GM18873 (cell line): Measurements from ENCODE around the gene HAPSTR1.

Experiments
- ATAC-seq: cut with Tn5 transposase; IDR thresholded peaks from one replicate; pipeline ENCODE4 v1.9.1; 2021; ENCODE audit warnings: mild to moderate bottlenecking, moderate library complexity, moderate number of reproducible peaks; ENCODE audit not compliant: unreplicated experiment, low FRiP score

Gene HAPSTR1

DNA sequence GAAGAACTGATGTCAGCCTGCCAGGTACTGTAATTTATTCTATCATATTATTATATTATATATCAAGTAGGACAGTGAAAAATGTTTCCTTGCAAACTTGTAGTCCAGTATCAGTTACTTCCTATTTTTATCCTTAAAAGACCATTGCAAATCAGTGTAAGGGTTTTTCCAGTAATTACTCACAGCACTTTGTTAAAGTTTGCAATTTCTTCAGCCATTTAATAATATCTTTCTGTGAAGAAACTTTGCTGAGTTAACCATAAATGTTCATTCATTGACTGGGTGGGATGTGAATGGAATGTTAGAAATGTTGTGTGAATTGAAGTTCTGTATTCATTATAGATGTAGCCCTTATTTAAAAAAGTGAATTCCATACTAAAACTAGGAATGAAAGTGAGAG, 26.7 kb downstream of the HAPSTR1 start:
- no peak for ATAC-seq

DNA sequence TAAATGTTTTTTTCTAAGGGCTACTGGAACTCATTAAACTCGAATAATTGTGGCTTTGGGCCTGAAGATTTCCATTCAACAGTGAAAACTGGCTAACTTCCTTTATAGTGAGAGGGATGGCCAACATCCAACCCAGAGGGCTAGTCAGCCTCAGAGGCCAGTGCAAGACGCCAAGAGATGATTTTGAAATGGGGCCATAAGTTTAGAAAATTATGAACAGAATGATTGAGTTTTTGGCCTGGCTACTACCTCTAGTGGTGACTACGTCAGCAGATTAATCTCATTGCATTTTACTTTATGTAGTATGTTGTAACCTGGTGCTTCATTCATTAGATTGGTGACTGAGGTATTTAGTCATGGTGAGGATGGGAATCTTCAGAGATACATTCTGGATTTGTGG, 28.4 kb downstream of the HAPSTR1 start:
- no peak for ATAC-seq

DNA sequence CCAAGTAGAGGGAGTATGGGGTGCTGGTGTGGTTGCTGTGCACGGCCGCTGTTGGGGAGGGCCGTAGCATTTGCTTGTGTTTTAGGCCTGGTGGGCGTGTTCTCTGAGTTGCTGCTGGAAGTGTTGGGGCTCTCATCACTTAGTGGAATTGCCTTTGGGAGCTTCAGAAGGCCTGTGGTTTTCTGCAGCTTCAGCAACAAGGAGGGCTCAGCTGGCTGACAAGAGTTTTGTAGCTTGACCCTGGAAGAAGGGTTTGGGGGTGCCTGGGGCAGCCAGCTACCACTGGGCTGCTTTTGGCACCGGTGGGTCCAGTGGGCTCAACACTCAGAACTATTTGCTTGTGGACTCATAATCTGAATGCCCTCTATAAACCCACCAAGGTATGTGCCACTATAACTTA, 30.9 kb downstream of the HAPSTR1 start:
- no peak for ATAC-seq

DNA sequence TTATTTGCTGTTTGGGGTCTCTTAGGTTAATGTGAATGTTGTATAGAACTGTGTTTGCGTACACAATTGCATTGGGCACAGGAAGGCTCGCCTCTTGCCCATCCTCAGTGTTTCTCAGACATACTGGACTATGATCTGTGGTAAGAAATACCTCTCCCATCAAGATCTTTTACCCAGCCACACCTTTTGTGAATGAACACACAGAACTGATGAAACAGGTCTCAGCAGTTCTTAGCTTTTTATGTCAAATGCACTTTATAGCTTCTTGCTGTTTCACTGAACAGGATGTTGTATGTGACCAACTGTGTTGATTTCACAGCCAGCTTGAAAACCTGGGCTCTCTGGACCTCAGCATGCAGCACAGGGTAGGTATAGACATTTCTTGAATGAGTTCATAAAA, 31.5 kb downstream of the HAPSTR1 start:
- no peak for ATAC-seq

DNA sequence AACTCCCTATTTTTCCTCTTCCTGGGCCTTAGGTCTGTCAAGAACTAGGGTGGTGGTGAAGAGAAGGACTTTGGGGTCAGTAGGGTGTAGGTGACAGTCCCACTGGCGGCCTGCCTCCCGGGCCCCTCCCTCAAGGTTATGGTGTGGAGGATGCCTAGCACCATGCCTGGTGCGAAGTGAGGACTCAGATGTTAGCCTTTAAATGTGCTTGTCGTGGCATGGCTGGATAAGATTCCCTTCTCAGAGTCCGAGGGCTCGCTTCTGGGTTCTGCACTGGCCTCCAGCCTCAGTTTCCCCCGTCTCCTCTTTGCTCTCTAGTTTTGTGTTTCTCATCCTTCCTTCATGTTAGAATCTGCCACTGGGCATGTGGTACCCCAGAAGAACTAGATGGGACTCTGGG, 32.0 kb downstream of the HAPSTR1 start:
- no peak for ATAC-seq

DNA sequence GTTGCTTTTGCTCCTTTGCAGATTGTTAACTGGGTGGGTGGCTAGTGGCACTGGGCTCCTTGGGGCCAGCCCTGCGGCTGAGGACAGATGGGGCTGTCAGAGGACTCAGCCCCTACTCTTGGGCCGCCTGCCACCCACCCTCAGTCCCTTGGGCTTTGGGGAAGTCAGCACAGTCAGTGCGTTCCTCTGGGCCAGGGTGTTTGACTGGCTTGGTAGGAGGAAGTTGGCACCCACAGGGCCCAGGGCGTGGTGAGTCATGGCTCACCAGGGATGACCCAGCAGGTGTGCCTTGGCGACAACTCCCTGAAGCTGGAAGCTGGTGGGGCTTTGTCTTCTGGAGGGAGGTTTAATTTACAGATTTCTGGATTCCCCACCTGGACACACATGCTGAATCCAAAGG, 32.4 kb downstream of the HAPSTR1 start:
- no peak for ATAC-seq

DNA sequence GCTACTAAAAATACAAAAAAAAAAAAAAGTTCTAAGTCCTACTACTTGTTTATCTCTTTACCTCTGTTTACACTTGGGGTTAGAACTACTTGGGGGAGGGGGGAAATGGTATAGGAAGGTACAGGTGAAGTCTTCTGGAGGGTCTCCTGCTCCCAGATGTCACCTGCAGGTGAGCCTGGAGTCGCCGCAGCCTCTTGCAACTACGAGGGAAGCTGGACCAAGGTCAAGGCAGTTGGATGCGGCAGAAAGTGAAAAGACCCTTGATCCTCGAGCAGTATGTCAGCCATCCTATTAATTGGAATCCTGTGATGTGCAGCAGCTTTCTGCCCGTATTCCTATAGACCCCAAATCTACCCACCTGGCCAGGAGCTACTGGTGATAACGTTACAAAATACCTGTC, 33.0 kb downstream of the HAPSTR1 start:
- no peak for ATAC-seq

DNA sequence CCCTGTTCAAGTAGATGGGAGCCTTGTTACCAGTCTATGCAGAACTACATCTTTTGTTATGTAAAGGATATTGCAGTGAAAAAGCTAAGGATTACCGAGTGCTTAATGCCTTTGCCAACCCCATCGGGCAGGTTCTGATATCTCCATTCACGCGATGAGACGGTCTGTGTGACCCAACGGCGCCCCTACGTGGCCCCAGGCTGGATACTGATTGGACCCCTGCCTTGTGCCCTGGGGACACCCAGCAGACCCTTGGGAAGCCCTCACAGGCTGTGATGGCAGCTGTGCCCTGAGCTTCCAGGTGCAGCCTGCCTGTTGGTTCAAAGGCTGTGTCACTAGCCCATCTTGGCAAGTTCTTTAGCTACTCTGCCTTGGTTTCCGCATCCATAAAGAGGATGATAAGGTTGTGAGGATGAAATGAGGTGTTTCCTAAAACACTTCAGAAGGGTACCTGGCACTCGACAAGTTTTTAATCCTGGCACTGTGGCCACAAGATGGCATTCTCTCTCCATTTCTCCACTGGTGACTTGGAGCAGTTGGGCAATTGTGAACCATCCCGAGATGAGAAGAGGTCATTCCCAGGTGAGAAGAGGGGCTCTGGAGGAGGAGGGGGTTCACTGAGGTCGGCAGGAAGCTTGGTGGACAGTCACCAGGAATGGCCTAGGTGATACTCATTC, 33.6 kb downstream of the HAPSTR1 start:
- ATAC-seq, result no peak

DNA sequence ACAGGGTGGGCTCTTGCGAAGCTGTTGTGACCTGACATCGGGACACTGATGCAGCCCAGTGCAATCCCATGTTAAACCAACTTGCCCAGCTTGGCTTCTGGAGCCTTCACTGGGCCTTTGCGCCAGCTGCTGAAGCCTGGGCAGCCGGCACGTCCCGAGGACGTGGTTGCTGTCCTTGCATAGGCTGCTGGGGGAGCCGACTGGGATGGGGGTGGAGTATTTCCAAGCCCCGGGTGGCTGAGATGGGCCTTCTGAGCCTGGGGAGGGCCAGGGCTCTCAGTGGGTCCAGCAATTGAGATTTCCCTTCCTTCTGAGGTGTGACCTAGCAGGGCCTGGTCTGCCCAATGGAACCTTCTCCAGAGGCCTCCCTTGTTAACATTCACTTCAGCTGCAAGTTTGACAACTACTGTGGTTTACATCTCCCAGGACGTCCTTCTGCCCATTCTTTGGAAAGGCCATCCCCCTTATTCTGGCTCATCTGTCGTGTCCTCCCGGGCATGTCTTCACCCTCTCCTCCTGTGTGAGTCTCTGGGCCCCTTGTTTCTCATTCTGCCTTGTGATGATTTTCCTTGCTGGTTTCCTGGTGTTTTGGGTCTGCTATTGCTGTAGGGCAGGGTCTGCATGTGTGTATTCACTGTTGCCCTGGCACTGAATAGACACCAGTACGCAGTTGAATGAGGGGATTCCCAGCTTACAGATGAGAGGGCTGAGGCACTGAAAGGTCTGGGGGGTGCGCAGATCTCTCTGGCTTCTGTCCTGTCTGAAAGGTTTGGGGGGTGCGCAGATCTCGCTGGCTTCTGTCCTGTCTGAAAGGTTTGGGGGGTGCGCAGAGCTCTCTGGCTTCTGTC, 34.4 kb downstream of the HAPSTR1 start:
- no peak for ATAC-seq

DNA sequence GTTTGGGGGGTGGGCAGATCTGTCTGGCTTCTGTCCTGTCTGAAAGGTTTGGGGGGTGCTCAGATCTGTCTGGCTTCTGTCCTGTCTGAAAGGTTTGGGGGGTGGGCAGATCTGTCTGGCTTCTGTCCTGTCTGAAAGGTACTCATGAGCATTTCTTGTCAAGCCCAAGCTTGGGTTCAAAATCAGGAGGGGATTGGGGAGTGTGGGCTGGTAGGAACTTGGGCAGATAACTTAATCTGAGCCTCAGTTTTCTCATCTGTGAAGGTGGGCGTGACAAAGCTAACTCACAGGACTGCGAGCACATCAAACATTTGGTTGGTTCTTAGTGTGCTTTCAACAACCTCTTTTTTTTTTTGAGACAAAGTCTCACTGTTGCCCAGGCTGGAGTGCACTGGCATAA, 35.2 kb downstream of the HAPSTR1 start:
- no peak for ATAC-seq

DNA sequence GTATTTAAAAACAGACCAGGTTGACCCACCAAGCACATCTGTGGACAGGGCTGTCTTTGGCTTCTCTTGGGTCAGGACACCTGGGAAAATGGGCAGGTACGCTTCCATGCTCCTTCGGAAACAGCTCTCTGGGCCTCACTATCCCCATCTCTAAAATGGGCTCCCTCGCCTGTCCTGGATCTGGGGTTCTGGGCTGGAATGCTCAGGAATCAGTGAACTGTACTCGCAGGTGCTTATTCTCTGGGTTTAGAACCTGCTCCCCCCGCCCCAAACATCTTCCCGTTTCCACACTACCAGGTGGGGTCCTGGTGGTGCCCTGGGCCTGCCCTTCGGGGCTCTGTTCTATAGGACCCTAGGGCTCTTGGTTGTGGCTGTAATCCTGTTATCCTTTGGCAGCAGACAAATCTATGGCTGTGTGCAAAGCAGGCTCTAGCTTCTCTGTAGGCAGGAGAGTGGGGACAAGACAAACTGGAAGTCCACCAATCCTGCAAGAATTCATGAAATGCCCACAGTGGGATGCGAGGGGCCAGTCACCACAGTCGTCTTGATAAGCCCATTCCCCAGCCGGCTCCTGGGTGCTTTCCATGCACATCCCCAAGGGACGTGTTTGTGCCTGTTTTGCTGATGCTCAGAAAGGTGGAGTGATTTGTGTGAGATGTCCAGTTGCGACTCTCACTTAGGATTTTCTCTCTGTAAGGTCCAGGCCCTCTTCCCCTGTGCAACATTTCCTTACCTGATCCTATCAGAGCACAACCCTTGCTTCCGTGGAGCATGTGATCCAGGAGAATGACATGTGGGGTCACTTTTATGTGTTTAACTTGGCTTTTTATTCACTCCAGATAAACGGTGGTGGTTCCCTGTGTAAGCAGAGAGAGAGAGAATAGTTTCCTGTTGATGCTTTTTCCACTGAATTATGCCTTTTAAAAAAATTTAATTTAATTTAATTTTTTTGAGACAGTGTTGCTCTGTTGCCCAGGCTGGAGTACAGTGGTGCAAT, 37.2 kb downstream of the HAPSTR1 start:
- no peak for ATAC-seq

DNA sequence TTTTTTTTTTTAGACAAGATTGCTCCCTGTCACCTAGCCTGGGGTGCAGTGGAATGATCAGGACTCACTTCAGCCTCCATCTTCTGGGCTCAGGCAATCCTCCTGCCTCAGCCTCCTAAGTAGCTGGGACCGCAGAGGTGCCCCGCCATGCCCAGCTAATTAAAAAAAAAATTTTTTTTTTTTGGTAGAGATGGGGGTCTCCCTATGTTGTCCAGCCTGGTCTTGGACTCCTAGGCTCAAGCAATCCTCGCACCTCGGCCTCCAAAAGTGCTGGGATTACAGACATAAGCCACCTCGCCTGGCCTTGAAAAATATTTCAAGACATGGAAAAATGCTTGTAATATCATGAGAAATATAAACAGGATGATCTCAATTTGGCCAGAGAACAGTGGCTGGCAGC, 42.9 kb downstream of the HAPSTR1 start:
- no peak for ATAC-seq

DNA sequence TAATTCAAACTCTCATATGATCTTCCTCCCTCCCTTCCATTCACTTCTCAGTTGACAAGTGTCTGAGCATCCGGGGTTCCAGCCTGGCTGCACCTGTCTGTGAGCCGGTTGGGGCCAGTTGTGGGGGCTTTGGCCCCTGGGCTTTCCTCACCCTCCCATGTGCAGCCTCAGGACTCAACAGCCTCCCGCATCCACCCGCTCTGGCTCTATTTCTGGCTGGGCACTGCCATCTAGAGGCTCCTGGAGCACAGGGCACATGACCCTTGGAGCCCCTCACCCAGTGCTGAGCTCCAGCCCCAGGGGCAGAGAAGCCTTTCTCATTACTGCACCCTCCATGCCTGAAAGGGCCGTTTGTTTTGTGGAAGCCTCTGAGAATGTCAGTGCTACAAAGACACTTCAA, 43.3 kb downstream of the HAPSTR1 start:
- no peak for ATAC-seq

DNA sequence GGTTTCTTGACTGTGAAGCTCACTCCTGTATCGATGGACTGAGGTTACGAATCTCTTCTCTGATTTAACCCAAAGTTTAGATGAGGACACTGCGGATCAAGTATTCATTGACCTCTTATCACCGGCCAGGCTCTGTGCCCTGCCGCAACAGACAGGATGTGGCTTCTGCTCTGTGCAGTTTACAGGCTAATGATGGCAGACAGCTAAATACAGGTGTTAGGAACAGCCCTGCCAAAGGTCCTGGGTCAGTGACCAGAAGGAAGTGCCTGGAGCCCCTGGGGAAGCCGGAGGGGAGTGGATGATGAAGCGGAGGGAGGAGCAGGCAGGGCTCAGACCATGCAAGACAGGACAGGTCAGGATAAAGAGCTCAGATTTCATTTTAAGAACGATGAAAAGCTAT, 44.4 kb downstream of the HAPSTR1 start:
- ATAC-seq, result peak; percentile 49

DNA sequence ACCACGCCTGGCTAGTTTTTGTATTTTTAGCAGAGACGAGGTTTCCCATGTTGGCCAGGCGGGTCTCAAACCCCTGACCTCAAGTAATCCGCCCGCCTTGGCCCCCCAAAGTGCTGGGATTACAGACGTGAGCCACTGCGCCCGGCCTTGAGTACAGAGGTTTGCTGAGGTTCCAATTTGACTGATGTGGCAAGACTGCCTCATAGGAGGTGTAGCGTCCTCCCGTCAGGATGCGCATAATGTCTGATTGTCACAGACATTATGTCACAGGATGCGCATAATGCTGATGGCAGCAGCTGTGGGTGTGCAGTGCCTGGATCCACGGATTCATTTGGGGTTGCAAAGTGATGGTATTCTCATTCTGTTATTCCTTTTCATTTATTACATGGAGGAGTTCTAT, 45.2 kb downstream of the HAPSTR1 start:
- ATAC-seq, result no peak

DNA sequence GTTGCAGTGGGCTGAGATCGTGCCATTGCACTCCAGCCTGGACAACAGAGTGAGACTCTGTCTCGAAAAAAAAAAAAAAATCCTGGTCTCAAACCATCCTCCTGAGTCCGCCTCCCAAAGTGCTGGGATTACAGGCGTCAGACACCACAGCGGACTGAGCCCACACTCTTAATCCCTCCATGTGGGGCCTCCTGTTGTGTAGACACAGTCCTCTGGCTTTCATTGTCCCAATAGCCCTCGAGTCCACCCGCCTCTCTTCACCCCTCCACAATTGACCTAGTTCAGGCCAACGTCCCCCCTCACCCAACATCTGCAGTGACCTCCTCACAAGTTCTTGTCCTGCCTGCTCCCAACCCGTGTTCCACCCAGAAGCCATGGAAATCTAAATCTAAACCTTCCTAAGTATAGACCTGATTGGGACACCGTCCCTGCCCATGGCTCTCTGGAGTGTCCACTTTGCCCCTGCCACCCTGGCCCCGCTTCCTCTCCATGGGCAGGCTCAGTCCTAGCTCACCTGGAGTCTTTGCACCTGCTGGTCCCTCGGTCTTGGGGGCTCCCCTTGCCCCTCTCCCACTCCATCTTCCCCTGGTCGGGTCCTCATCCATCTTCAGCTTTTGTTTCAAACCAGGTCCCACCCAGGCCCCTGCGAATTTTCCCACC, 46.7 kb downstream of the HAPSTR1 start:
- ATAC-seq, result no peak

DNA sequence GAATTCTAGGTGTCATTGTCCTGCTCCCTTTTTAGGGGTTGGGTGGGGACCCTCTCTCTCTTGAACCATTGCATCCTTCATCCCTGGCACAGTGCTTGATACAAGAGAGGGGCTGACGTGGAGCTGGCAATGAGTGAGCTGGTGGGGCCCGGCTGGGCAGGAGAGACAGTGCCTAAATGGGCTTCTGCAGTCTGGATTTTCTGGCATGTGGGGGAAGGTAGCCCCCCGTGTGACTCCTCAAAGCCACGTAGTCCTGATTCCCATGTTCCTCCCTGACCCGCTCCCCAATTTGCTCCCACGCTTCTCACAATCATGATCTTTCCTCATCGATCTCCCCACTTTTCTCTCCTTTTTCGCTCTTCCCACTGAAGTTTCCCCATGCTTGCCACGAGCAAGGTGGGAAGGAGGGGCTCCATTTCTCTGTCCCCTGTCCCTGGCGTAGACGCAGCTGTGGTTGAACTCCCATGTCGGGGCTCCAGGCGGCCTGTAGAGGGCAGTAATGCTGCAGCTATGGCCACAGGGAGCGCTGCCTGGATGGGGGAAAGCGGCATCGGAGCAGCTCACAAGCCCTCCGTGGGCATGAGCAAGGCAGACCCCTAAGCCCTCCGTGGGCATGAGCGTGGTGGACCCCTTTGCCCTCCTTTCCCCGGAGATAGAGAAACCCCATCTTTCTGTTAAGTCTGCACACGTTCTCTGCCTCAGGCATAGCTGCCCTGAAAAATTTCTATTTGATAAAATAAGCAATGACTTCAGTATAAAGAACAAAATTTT, 47.5 kb downstream of the HAPSTR1 start:
- no peak for ATAC-seq

DNA sequence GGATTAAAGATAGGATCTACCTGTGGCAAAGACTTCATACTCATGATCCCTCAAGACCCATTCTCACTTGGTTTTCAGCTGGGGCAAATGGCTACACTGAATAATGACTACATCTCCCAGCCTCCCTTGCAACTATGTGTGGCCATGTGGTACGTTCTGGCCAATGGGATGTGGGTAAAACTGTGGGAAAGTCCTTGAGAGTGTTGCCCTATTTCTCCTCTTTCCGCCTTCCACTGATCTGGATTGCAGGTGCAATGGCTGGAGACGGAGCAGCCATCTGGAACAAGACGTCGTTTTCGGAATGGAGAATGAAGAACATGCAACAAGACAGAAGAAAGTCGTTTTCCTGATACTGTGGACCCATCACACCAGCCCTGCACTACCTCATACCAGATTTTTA, 48.5 kb downstream of the HAPSTR1 start:
- ATAC-seq, result no peak
